Spinal cord (tissue), 10 donors: ENCODE data around the gene FAM187B. TPM values are rescaled to one million over a fixed set of nuclear protein-coding genes. Genes with fewer than 3 reads are reported as not detected.

Experiments
- DNase-seq, 6 donors: peaks; one replicate each; pipeline versions ENCODE4 v3.0.0 to v3.0.0-alpha.2; 2013 to 2015; ENCODE audit warnings: low spot score in 6 of 6, low read depth in 4 of 6
- H3K27ac ChIP-seq: one replicate; pipeline ENCODE4 v1.5.1; 2013; ENCODE audit warnings: low read depth, low read length, control low read depth
- H3K27me3 ChIP-seq: one replicate; pipeline ENCODE4 v1.6.1; 2013; ENCODE audit warnings: low read length; ENCODE audit not compliant: control insufficient read depth, insufficient read depth
- H3K36me3 ChIP-seq: one replicate; pipeline ENCODE4 v1.6.1; 2013; ENCODE audit warnings: low read length; ENCODE audit not compliant: control insufficient read depth, insufficient read depth
- H3K4me1 ChIP-seq: one replicate; pipeline ENCODE4 v1.6.1; 2013; ENCODE audit warnings: low read length; ENCODE audit not compliant: control insufficient read depth, insufficient read depth
- H3K4me3 ChIP-seq: one replicate; pipeline ENCODE4 v1.5.1; 2013; ENCODE audit warnings: low read depth, low read length, control low read depth
- H3K9me3 ChIP-seq: one replicate; pipeline ENCODE4 v1.6.1; 2013; ENCODE audit warnings: low read length; ENCODE audit not compliant: control insufficient read depth, insufficient read depth
- WGBS: methylation state at CpG from one replicate; pipeline ENCODE4 v1.1.5; 2013; ENCODE audit warnings: missing lambda C conversion rate; ENCODE audit not compliant: insufficient coverage; 5-methylcytosine and 5-hydroxymethylcytosine counted together
- polyA plus RNA-seq, 2 donors: library from polyadenylated mRNA; unstranded; fragments of 120-200 nt; gene quantifications; one replicate each; pipeline ENCODE4 v1.2.1, GENCODE V29; 2013; ENCODE audit not compliant: insufficient read length in 2 of 2
- total RNA-seq, 2 donors: library from RNA; depleted of rRNA in 1 of 2; stranded (reverse); fragments of 120-200 nt in 1 of 2; fragments of >200 nt in 1 of 2; gene quantifications; one replicate each; pipeline versions ENCODE4 v1.2.3 to v1.2.4, GENCODE V29; 2013 to 2014
- donor health status: healthy.

Gene FAM187B
- total and polyA plus RNA-seq, 4 donors: not detected

GRCh38 chr19:35213663-35214632 is 14.6 kb downstream of the FAM187B start:
- peaks cover 2% of the 10 kb centered on the region for H3K27me3 ChIP-seq
- no peak overlapping the region for H3K4me3 ChIP-seq
- peak in 4 of 6 donors; percentile 2 to 54 (median 28) for DNase-seq
- no peaks in the 10 kb centered on the region for H3K36me3 ChIP-seq
- no peaks in the 10 kb centered on the region for H3K9me3 ChIP-seq
- H3K4me1 ChIP-seq: peaks cover 3% of the 10 kb centered on the region
- no peak overlapping the region for H3K27ac ChIP-seq
- 81% methylated on average over 15 of the region's 21 CpGs for WGBS

GRCh38 chr19:35212241-35212640 is 16.3 kb downstream of the FAM187B start:
- 78% methylated on average over 6 of the region's 7 CpGs for WGBS
- Histone ChIP-seq H3K27me3 (peaks cover 2% of the 10 kb centered on the region), H3K36me3 (no peaks in the 10 kb centered on the region), H3K9me3 (no peaks in the 10 kb centered on the region), H3K4me1 (peaks cover 3% of the 10 kb centered on the region), H3K4me3 (no peak overlapping the region), H3K27ac (no peak overlapping the region)
- DNase-seq: no peak

- Histone ChIP-seq H3K4me1 (peaks cover 3% of the 10 kb centered on the region), H3K27me3 (peaks cover 2% of the 10 kb centered on the region), H3K9me3 (no peaks in the 10 kb centered on the region), H3K27ac (no peak overlapping the region), H3K4me3 (no peak overlapping the region), H3K36me3 (no peaks in the 10 kb centered on the region)
- no peak for DNase-seq
- WGBS: 85% methylated on average over 4 of the region's 7 CpGs
These were observed 16.9 kb downstream of the FAM187B start for GRCh38 chr19:35211545-35212230.

GRCh38 chr19:35209646-35210045 is 18.9 kb downstream of the FAM187B start:
- Histone ChIP-seq H3K4me3 (no peak overlapping the region), H3K27ac (no peak overlapping the region), H3K27me3 (peaks cover 2% of the 10 kb centered on the region), H3K4me1 (peaks cover 3% of the 10 kb centered on the region), H3K36me3 (no peaks in the 10 kb centered on the region), H3K9me3 (no peaks in the 10 kb centered on the region)
- 91% methylated on average over 4 of the region's 4 CpGs for WGBS
- no peak for DNase-seq

- no peaks in the 10 kb centered on the region for H3K9me3 ChIP-seq
- DNase-seq: no peak
- H3K36me3 ChIP-seq: no peaks in the 10 kb centered on the region
- H3K27me3 ChIP-seq: no peaks in the 10 kb centered on the region
- H3K4me1 ChIP-seq: no peaks in the 10 kb centered on the region
- no peak overlapping the region for H3K27ac ChIP-seq
- no peak overlapping the region for H3K4me3 ChIP-seq
- WGBS: 91% methylated on average over 6 of the region's 8 CpGs
These were observed 20.4 kb downstream of the FAM187B start for GRCh38 chr19:35208121-35208520.

GRCh38 chr19:35207391-35207871 is 21.1 kb downstream of the FAM187B start:
- H3K27me3 ChIP-seq: no peaks in the 10 kb centered on the region
- no peaks in the 10 kb centered on the region for H3K4me1 ChIP-seq
- H3K9me3 ChIP-seq: no peaks in the 10 kb centered on the region
- H3K36me3 ChIP-seq: no peaks in the 10 kb centered on the region
- WGBS: 100% methylated on average over 2 of the region's 8 CpGs
- no peak overlapping the region for H3K4me3 ChIP-seq
- no peak overlapping the region for H3K27ac ChIP-seq
- no peak for DNase-seq

- WGBS: 100% methylated on average over 1 of the region's 1 CpG
- Histone ChIP-seq H3K9me3 (no peaks in the 10 kb centered on the region), H3K36me3 (no peaks in the 10 kb centered on the region), H3K27me3 (no peaks in the 10 kb centered on the region), H3K4me3 (no peak overlapping the region), H3K4me1 (no peaks in the 10 kb centered on the region), H3K27ac (no peak overlapping the region)
- no peak for DNase-seq
These were observed 21.7 kb downstream of the FAM187B start for GRCh38 chr19:35206855-35207254.

GRCh38 chr19:35206379-35206778 is 22.2 kb downstream of the FAM187B start:
- Histone ChIP-seq H3K27me3 (no peaks in the 10 kb centered on the region), H3K4me1 (no peaks in the 10 kb centered on the region), H3K36me3 (no peaks in the 10 kb centered on the region), H3K9me3 (no peaks in the 10 kb centered on the region), H3K27ac (no peak overlapping the region), H3K4me3 (no peak overlapping the region)
- WGBS: 69% methylated on average over 3 of the region's 5 CpGs
- DNase-seq: no peak

GRCh38 chr19:35205733-35206323 is 22.7 kb downstream of the FAM187B start:
- H3K4me1 ChIP-seq: no peaks in the 10 kb centered on the region
- no peaks in the 10 kb centered on the region for H3K27me3 ChIP-seq
- no peak overlapping the region for H3K4me3 ChIP-seq
- no peaks in the 10 kb centered on the region for H3K9me3 ChIP-seq
- DNase-seq: no peak
- H3K36me3 ChIP-seq: no peaks in the 10 kb centered on the region
- H3K27ac ChIP-seq: no peak overlapping the region
- WGBS: 83% methylated on average over 5 of the region's 6 CpGs
